Keratinocyte (primary cell): ENCODE results near the gene ST3GAL5. TPM values are rescaled to one million over a fixed set of nuclear protein-coding genes. Genes with fewer than 3 reads are reported as not detected.

ENCODE experiments used
- DNase-seq: peaks from one replicate; pipeline ENCODE4 v3.0.0-alpha.2; 2011; ENCODE audit warnings: low read depth, missing footprints, low spot score
- FAIRE-seq: peaks from 2 replicates; lab custom pipeline; 2011; peaks lifted over from hg19 to GRCh38; lab: Jason Lieb, UNC
- H2AFZ ChIP-seq: 2 replicates; pipeline ENCODE4 v1.6.0; 2012; ENCODE audit warnings: low read length, control low read depth, inconsistent platforms; ENCODE audit not compliant: control insufficient read depth
- H3K27ac ChIP-seq: 2 replicates; pipeline ENCODE4 v1.5.1; 2011; ENCODE audit warnings: low read length; ENCODE audit not compliant: control insufficient read depth, insufficient read depth
- H3K27me3 ChIP-seq: 3 replicates; pipeline ENCODE4 v1.6.0; 2011; ENCODE audit warnings: low read length; ENCODE audit not compliant: control insufficient read depth, insufficient read depth; ENCODE audit errors: extremely low read depth
- H3K36me3 ChIP-seq, 2 experiments: 2 replicates in 1 of 2; 3 replicates in 1 of 2; pipeline ENCODE4 v1.5.1; 2011; ENCODE audit warnings: low read length in 2 of 2, mild to moderate bottlenecking in 1 of 2; ENCODE audit not compliant: control insufficient read depth in 2 of 2, insufficient read depth in 2 of 2; ENCODE audit errors: extremely low read depth in 1 of 2
- H3K4me1 ChIP-seq: 3 replicates; pipeline ENCODE4 v1.5.1; 2011; ENCODE audit warnings: low read length; ENCODE audit not compliant: control insufficient read depth, insufficient read depth; ENCODE audit errors: extremely low read depth
- H3K4me2 ChIP-seq: 3 replicates; pipeline ENCODE4 v1.6.0; 2011; ENCODE audit warnings: low read depth, low read length; ENCODE audit not compliant: control insufficient read depth, insufficient read depth; ENCODE audit errors: extremely low read depth
- H3K4me3 ChIP-seq, 3 experiments: fragments of 200-600 bp in 1 of 3; sonication (generic) in 1 of 3; 2 replicates in 2 of 3; 3 replicates in 1 of 3; pipeline ENCODE4 v1.5.1; 2011 to 2016; ENCODE audit warnings: low read length in 3 of 3, mild to moderate bottlenecking in 3 of 3, control low read depth in 2 of 3, inconsistent platforms in 1 of 3, low read depth in 1 of 3, mixed read lengths in 1 of 3, mixed run types in 1 of 3, moderate library complexity in 1 of 3; ENCODE audit not compliant: control insufficient read depth in 2 of 3, insufficient read depth in 2 of 3; ENCODE audit errors: extremely low read depth in 1 of 3
- H3K79me2 ChIP-seq: 2 replicates; pipeline ENCODE4 v1.6.0; 2012; ENCODE audit warnings: low read length; ENCODE audit not compliant: control insufficient read depth, insufficient read depth
- H3K9ac ChIP-seq: 3 replicates; pipeline ENCODE4 v1.6.0; 2011; ENCODE audit warnings: low read length; ENCODE audit not compliant: control insufficient read depth, insufficient read depth; ENCODE audit errors: extremely low read depth
- H3K9me1 ChIP-seq: 3 replicates; pipeline ENCODE4 v1.6.0; 2011; ENCODE audit warnings: low read length; ENCODE audit not compliant: control insufficient read depth, insufficient read depth; ENCODE audit errors: extremely low read depth
- H3K9me3 ChIP-seq: 2 replicates; pipeline ENCODE4 v1.5.1; 2012; ENCODE audit warnings: low read depth, low read length; ENCODE audit not compliant: control insufficient read depth
- H4K20me1 ChIP-seq: 3 replicates; pipeline ENCODE4 v1.6.0; 2011; ENCODE audit warnings: low read length; ENCODE audit not compliant: control insufficient read depth, insufficient read depth; ENCODE audit errors: extremely low read depth
- CTCF ChIP-seq, 3 experiments: IDR thresholded peaks in 1 of 3; conservative IDR thresholded peaks in 1 of 3; optimal IDR thresholded peaks in 1 of 3; 2 replicates in 2 of 3; 3 replicates in 1 of 3; pipeline versions ENCODE3 to v1.5.1; 2011; ENCODE audit warnings: low read length in 3 of 3, mild to moderate bottlenecking in 3 of 3, moderate library complexity in 2 of 3, control low read depth in 1 of 3, inconsistent platforms in 1 of 3; ENCODE audit not compliant: insufficient read depth in 2 of 3; ENCODE audit errors: extremely low read depth in 1 of 3
- EZH2 ChIP-seq: IDR thresholded peaks from one replicate; pipeline ENCODE4 v1.6.1; 2012; ENCODE audit warnings: inconsistent platforms, mild to moderate bottlenecking, low read length, moderate library complexity
- dilution Hi-C: fragments of 300-500 bp; cut with MboI; formaldehyde crosslinking; loops from one replicate; pipeline ENCODE4 v1.7.0; 2020; ENCODE audit warnings: low sequenced_read_pairs; ENCODE audit not compliant: extremely low pct_ligation_motif_present
- polyA plus RNA-seq, 5 experiments: library from polyadenylated mRNA; depleted of rRNA in 3 of 5; stranded (reverse) in 3 of 5; stranded (forward) in 1 of 5; unstranded in 1 of 5; fragments of >200 nt; gene quantifications; 1 replicate in 1 of 5; 2 replicates in 3 of 5; 3 replicates in 1 of 5; pipeline versions ENCODE4 v1.2.1 to v1.2.3, GENCODE V29; 2011 to 2012; ENCODE audit warnings: missing spikeins in 2 of 5, low read depth in 1 of 5, low replicate concordance in 1 of 5

Gene ST3GAL5
- polyA plus RNA-seq, 1 donor (not counting 4 experiments of a cell fraction or from before 2014, with no cell fraction given): 43.5 TPM

DNA sequence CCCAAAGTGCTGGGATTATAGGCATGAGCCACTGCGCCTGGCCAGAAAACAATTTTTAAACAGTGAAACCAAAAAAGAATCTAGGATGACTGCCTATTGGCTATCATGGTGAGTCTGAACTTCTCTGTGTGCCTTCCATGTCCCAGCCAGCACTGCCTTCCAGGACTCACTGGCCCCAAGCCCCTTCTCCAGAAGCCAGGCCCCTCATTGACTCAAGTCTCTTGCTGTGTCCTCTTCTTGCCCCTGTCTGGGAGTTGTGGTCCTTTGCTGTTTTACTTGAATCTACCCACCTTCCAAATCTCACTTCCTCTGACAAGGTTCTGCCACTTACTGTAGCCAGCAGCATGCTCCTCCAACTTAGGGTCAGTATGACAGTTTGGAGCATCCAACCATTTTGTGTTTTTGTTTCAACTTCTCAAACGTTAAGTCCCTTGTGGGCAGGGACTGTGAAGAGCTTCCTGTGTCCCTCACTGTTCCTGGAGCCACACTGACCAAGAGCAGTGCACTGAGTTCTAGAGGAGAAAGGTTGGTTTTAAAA lies 41.7 kb downstream of the ST3GAL5 start:
- no peaks in the 10 kb centered on the region for H3K9me3 ChIP-seq
- H3K4me1 ChIP-seq: peaks cover 8% of the 10 kb centered on the region
- FAIRE-seq: no peak
- H3K36me3 ChIP-seq: peaks cover 11 to 21% of the 10 kb centered on the region in 2 experiments
- no peaks in the 10 kb centered on the region for H3K27me3 ChIP-seq
- no peaks in the 10 kb centered on the region for H4K20me1 ChIP-seq
- no peak overlapping the region for H3K4me3 ChIP-seq
- H2AFZ ChIP-seq: no peak overlapping the region
- DNase-seq: no peak
- H3K4me2 ChIP-seq: no peak overlapping the region
- no peaks in the 10 kb centered on the region for H3K9me1 ChIP-seq
- no peak overlapping the region for H3K27ac ChIP-seq
- TF ChIP-seq CTCF (optimal IDR thresholded peaks at IDR 0.05 in 1 of 3, IDR thresholded peaks at IDR 0.05 in 1 of 3, conservative IDR thresholded peaks at IDR 0.05 in 1 of 3; ENCODE audit: extremely low read depth in 1 of 3, insufficient read depth in 2 of 3, low read length in 3 of 3) (no peak), EZH2 (no peak)
- dilution Hi-C loops: no loop called here
- H3K9ac ChIP-seq: no peak overlapping the region
- no peaks in the 10 kb centered on the region for H3K79me2 ChIP-seq

DNA sequence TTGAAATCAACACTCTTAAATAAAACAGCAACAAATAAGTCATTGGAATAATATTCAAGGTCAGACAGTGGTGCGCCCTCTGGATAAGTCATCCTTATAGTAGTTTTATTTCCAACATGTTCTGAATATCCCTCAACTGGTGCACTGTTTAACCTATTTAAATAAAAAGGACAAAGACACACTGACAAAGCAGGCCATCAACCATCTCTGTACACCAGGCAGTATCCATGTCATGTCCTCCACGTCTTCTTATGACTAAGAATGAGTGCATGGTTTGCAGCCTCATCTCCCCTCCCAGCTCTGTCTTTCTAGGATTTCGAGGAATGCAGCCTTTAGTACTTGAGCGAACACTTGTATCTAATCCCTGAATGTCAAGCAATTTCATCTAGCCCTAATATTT lies 42.4 kb downstream of the ST3GAL5 start:
- Histone ChIP-seq H3K4me1 (peaks cover 4% of the 10 kb centered on the region), H4K20me1 (no peaks in the 10 kb centered on the region), H3K4me3 (no peak overlapping the region), H3K36me3 (peaks cover 11 to 26% of the 10 kb centered on the region in 2 experiments), H3K27ac (no peak overlapping the region), H3K9ac (no peak overlapping the region), H3K9me3 (no peaks in the 10 kb centered on the region), H3K27me3 (no peaks in the 10 kb centered on the region), H3K79me2 (no peaks in the 10 kb centered on the region), H2AFZ (no peak overlapping the region), H3K9me1 (no peaks in the 10 kb centered on the region), H3K4me2 (no peak overlapping the region)
- TF ChIP-seq EZH2 (no peak), CTCF (optimal IDR thresholded peaks at IDR 0.05 in 1 of 3, IDR thresholded peaks at IDR 0.05 in 1 of 3, conservative IDR thresholded peaks at IDR 0.05 in 1 of 3; ENCODE audit: extremely low read depth in 1 of 3, insufficient read depth in 2 of 3, low read length in 3 of 3) (no peak)
- dilution Hi-C loops: no loop called here
- DNase-seq (no peak), FAIRE-seq (no peak)
